Measurements from ENCODE around the gene IGF1R. TPM values are rescaled to one million over a fixed set of nuclear protein-coding genes. Genes with fewer than 3 reads are reported as not detected.

IGF1R gene
- total RNA-seq, 4 donors from 2014 or later = 59.6 to 172 (median 88.5) TPM

DNA sequence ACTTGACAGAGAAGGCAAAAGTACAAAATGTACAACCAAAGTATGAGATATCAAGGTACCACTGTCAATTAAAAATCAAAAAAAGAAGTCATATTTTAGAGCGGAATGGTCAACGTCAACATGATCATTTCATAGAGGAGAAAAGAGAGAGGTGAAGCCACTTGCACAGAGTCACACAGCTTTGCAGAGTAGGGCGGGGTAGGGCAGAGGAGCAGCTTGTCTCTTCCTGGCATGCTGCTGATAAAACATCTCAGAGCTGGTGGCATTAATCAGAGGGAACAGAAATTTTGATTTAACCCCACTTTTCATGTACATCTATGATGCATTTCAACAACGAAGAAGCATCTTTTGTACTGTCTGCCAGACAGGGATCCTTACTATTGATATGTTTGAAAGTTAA lies 5.2 kb upstream of the IGF1R start:
- intact Hi-C loops (cut with DNase I; ENCODE audit: low total_unique reads) = loop anchor here (10.0 kb wide), 1 partner anchor 118 kb away; no protein-coding TSS in a partner anchor
- 80 to 82% methylated on average over 4 of the region's 4 CpGs for WGBS, 2 donors

GRCh38 chr15:98646546-98647025 lies 1.8 kb upstream of the IGF1R start:
- intact Hi-C loops (cut with DNase I; ENCODE audit: low total_unique reads) = loop anchor here (10.0 kb wide), 1 partner anchor 122 kb away; no protein-coding TSS in a partner anchor
- DNase-seq (ENCODE audit: low spot score in 2 of 2) = no peak
- TF ChIP-seq POLR2A (IDR thresholded peaks at IDR 0.05) = no peak
- no peak for TF ChIP-seq CTCF (IDR thresholded peaks at IDR 0.05)
- peak overlapping the region; percentile 18 for H3K4me3 ChIP-seq (ENCODE audit: low read depth, poor library complexity, severe bottlenecking)
- 8 to 18% methylated on average over 7 of the region's 7 CpGs for WGBS, 2 donors

More for the DNA sequence above, 5.2 kb upstream of the IGF1R start:
- no peak for DNase-seq (ENCODE audit: low spot score in 2 of 2)
- no peak overlapping the region for H3K4me3 ChIP-seq (ENCODE audit: low read depth, poor library complexity, severe bottlenecking)
- TF ChIP-seq POLR2A (IDR thresholded peaks at IDR 0.05) (no peak), CTCF (IDR thresholded peaks at IDR 0.05) (no peak)

GRCh38 chr15:98647026-98647773 lies 1.1 kb upstream of the IGF1R start:
- intact Hi-C loops (cut with DNase I; ENCODE audit: low total_unique reads) = loop anchor here (10.0 kb wide), 1 partner anchor 122 kb away; no protein-coding TSS in a partner anchor
- TF ChIP-seq CTCF (IDR thresholded peaks at IDR 0.05) (no peak), POLR2A (IDR thresholded peaks at IDR 0.05) (no peak)
- 1% methylated on average over 22 to 28 of the region's 77 CpGs for WGBS, 2 donors
- peak; percentile 41 to 91 for DNase-seq (ENCODE audit: low spot score in 2 of 2)
- H3K4me3 ChIP-seq (ENCODE audit: low read depth, poor library complexity, severe bottlenecking) = peak overlapping the region; percentile 39

DNA sequence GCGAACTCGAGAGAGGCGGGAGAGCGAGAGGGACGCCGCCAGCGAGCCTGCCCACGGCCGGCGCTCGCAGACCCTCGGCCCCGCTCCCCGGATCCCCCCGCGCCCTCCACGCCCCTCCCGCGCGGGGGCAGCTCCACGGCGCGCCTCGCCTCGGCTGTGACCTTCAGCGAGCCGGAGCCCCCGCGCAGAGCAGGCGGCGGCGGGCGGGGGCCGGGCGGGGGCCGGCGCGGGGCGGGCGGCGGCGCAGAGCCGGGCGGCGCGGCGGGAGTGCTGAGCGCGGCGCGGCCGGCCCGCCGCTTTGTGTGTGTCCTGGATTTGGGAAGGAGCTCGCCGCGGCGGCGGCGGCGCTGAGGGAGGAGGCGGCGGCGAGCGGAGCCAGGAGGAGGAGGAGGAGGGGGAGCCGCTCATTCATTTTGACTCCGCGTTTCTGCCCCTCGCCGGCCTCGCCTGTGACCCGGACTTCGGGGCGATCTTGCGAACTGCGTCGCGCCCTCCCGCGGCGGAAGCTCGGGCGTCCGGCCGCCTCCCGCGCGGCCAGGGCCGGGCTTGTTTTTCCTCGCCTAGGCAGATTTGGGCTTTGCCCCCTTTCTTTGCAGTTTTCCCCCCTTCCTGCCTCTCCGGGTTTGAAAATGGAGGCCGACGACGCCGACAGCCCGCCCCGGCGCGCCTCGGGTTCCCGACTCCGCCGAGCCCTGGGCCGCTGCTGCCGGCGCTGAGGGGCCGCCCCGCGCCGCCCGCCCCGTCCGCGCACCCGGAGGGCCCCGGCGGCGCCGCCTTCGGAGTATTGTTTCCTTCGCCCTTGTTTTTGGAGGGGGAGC lies 524 bp downstream of the IGF1R start:
- no peak for TF ChIP-seq CTCF (IDR thresholded peaks at IDR 0.05)
- no peak for TF ChIP-seq POLR2A (IDR thresholded peaks at IDR 0.05)
- intact Hi-C loops (cut with DNase I; ENCODE audit: low total_unique reads) = loop anchor here (10.0 kb wide), 1 partner anchor 124 kb away; no protein-coding TSS in a partner anchor
- 1% methylated on average over 50 to 91 of the region's 121 CpGs for WGBS, 2 donors
- H3K4me3 ChIP-seq (ENCODE audit: low read depth, poor library complexity, severe bottlenecking) = peak overlapping the region; percentile 65
- peak in 1 of 2 donors; percentile 87 for DNase-seq (ENCODE audit: low spot score in 2 of 2)

- DNase-seq (ENCODE audit: low spot score in 2 of 2) = peak in 1 of 2 donors; percentile 92
- peak overlapping the region; percentile 65 for H3K4me3 ChIP-seq (ENCODE audit: low read depth, poor library complexity, severe bottlenecking)
- TF ChIP-seq POLR2A (IDR thresholded peaks at IDR 0.05) (no peak), CTCF (IDR thresholded peaks at IDR 0.05) (no peak)
- intact Hi-C loops (cut with DNase I; ENCODE audit: low total_unique reads) = loop anchor here (10.0 kb wide), 2 partner anchors 125 to 135 kb away; no protein-coding TSS in a partner anchor
- WGBS, 2 donors = 0 to 1% methylated on average over 31 to 45 of the region's 94 CpGs
Measured at GRCh38 chr15:98649472-98650416, 1.4 kb downstream of the IGF1R start.
